Measurements from ENCODE around the gene TCERG1L.

DNA sequence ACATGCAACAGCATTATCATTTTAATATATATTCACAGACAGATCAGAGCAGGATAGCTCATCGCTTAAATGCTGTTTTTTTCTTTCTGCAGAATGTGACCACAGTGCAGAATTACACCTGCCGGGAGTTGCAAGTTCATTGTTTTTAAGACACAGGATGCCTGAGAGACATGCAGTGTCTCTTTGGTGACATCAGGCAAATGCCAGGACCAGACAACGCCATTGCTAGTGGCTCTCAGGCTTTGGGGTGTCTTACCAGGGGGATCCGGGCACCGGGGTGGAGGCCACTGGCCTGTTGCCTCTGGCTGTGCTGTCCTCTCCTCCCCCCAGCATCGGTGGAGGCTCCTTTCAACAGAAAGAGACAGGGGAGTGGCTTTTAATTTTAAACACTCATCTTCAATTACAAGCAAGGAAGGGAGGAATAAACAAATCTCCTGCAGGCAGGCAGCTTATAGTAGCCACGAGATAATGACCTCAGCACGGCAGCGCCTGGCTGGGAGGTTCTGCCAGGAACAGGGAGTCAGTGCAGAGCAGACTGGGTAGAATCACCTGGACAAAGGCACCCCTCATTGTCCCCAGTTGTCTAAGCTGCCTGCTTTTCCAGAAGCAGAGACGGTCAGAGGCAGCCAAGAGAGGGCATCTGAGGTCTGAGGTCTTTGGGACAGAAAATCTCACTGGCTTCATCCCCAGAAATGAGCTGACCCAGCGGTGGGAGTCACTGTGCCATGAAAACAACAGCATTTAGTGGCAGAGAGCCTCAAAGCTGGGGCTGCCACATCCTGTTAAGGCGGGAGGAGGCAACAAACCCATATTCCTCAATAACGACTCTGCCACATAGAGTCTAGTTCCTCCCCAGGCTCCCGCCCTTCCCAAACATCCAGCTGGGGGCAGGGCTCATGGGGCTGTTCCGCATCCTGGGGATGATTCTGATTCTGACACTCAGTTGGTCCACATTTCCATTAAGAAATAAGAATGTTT, 148.4 kb downstream of the TCERG1L start:
- TF ChIP-seq POLR2A (IDR thresholded peaks at IDR 0.05) (no peak), CTCF (IDR thresholded peaks at IDR 0.05) (no peak), EP300 (IDR thresholded peaks at IDR 0.05) (no peak)

Measured in tibial nerve (tissue), 4 donors.